Stimulated activated CD4-positive, alpha-beta T cell treated with anti-CD3 and anti-CD28 coated beads, Interleukin-4, amount 100 ng/mL, for 48 hours (primary cell): ENCODE results near the gene CSNK2A1.
"Not testable (repeated sequence)": the region's sequence is repeated elsewhere in the genome, so short reads cannot be mapped to it uniquely, and the experiment has no call there.

Experiments
- DNase-seq, 2 donors: peaks; one replicate each; pipeline ENCODE4 v3.0.0-alpha.2; 2020; ENCODE audit warnings: low read depth in 2 of 2

CSNK2A1 gene

DNA sequence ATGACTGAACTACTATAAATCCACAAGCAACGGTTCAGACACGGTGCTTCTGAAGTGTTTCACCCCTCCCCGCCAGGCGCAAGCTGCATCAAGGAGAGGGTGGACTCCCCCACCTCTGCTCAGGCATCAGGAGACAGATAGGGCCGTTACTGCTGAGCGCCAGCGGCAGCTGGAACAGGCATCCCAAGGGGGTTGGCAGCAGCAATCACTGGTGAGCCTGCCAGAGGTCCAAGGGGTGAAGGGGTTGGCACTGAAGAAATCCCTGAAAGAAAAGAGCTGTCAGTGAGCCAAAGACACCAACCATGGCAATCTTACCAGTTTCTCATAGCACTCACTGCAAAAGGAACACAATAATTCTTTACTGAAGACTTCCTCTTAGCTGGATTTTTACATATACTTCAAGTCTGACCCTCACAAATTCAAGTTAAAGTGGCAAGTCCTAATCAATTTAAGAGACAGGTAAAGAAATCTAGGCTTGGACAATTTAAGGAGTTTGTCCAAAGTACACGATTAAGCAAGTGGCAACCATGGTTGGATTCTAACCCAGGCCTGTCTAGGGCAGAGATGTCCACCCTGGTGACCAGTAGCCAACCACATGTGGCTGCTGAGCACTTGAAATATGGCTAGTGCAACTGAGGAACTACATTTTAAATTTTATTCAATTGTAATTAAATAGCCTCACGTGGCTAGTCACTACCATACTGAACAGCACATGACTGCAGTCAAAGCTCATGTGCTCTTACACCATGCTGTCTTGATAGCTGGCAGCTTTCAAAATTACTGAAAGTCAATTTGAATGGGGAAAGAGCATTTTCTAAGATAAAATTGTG, 59.6 kb downstream of the CSNK2A1 start:
- DNase-seq, result no peak

DNA sequence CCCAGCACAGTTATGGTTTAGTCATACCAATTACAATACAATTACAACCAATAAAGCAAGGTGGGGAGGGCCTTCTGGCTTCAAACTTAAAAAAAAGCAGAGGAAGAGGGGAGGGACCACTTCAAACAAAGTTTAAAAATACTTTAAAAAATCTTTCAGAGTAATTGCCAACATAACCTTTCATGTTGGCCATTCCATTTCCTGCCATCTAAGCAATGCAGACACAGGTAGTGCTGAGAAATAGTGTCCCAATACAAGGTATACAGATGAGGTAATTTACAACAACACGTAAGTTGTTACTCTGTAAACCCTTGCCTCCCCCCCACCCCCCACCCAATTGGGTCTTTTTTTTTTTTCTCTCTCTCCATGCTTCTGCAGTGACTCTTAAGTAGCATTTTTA, 62.4 kb downstream of the CSNK2A1 start:
- DNase-seq, result no peak

DNA sequence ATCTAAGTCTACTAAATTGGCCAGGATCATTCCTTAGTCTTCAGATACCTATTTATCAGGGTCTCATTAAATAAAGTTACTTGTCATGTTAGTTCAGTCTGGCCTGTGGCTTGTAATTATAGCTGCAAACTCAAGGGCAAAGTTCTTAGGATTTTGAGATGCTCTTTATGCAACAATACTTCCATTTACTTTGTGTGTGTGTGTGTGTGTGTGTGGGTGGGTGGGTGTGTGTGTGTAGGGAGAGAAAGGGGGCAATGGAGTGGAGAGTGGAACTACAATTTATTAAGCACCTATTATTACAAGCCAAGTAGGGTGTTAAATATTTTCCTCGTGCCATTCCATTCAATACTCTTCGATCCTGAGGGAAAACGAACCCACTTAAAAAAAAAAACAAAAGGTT, 63.5 kb downstream of the CSNK2A1 start:
- DNase-seq, result no peak

- no peak for DNase-seq
Measured at GRCh38 chr20:479487-479886, 64.1 kb downstream of the CSNK2A1 start.

- DNase-seq, result no peak
Measured at GRCh38 chr20:478949-479429, 64.6 kb downstream of the CSNK2A1 start.

DNA sequence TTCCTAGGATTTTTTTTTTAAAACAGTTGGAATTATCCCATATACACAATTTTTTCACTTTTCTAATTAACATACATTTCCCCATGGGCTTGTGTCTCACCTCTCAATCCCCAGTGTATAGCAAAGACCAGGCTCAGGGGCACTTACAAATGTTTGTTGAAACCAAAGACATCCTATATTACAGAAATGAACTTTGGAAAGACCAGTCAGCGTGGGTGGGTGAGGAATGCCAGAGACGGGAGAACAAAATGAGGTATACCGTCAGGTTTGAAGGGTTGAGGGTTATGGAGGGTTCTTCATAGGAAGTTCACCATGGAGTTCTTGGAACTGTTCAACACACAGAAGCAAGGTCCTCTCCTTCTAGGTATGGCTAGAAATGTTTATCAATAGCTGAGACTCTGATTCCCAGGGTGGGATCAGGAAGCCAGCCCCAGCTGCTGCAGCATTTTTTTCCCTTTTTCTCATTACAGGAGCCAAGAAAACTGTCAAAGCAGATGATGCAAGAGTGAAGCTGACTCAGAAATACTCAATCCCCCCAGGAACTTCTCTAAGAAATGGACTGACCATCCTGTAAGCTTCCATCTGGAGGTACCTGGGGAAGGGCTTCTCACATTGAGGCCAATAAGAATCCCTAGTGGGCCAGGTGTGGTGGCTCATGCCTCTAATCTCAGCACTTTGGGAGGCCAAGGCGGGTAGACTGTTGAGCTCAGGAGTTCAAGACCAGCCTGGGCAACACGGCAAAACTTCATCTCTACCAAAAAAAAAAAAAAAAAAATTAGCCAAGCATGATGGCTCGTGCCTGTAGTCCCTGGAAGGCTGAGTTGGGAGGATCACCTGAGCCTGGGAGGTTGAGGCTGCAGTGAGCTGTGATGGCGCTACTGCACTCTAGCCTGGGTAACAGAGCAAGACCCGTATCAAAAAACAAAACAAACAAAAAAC, 65.3 kb downstream of the CSNK2A1 start:
- no peak for DNase-seq

- DNase-seq, result not testable (repeated sequence)
Measured at GRCh38 chr20:476561-477249, 66.9 kb downstream of the CSNK2A1 start.

- DNase-seq, result no peak
Measured at GRCh38 chr20:475463-476357, 67.9 kb downstream of the CSNK2A1 start.

- DNase-seq, result no peak
Measured at GRCh38 chr20:474581-474980, 69.0 kb downstream of the CSNK2A1 start.

DNA sequence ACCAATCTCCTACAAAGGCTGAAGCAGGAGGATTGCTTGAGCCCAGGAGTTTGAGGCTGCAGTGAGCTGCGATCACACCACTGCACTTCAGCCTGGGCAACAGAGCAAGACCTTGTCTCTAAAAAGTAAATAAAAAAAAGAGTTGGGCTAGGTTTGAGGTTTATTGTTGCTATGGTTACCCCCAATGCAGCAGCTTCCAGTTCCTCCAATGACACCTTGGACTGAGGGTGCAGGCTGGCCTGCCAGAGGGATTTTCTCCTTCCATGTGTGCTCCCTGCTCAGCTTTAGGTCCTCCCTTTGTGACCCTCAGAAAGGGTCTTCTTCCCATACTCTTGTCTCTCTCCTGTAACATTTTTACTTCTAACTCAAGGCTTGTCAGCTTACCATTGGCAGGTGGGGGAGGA, 70.7 kb downstream of the CSNK2A1 start:
- no peak for DNase-seq

GRCh38 chr20:472137-472846, 71.3 kb downstream of the CSNK2A1 start:
- DNase-seq, result no peak

DNA sequence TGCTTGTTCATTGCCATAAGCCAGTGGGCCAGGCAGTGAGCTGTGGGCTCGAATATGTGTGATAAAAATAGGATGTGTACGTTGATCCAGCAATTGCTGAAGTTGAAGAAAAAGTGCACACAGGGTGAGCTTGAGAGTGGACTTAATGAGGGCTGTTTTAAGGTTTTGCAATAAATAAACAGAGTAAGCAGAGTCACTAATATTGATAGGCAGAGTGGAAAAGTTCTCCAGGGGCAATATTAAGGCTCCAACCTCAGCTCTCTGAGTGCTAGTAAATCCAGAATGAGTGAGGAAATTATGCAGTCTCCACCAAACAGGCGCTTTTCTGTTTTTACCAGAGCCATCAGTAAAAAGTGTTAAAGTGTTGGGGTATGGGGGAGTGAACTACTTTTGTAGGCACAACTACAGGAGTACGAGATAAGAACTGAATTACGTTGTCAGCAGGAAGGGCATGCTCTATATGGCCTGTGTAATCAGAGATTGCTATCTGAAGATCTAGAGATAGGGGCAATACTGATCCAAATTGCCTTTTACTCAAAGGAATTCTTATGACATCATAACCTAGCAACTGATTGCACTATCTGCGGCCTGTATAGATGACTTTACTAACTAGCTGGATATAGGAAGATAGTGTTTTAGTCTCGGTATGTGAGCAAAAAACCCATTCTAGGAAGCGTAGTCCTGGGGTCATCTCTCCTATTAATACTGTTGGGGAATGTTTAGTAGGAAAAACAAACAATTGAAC, 73.7 kb downstream of the CSNK2A1 start:
- no peak for DNase-seq

- no peak for DNase-seq
Measured at GRCh38 chr20:467755-468154, 75.8 kb downstream of the CSNK2A1 start.

DNA sequence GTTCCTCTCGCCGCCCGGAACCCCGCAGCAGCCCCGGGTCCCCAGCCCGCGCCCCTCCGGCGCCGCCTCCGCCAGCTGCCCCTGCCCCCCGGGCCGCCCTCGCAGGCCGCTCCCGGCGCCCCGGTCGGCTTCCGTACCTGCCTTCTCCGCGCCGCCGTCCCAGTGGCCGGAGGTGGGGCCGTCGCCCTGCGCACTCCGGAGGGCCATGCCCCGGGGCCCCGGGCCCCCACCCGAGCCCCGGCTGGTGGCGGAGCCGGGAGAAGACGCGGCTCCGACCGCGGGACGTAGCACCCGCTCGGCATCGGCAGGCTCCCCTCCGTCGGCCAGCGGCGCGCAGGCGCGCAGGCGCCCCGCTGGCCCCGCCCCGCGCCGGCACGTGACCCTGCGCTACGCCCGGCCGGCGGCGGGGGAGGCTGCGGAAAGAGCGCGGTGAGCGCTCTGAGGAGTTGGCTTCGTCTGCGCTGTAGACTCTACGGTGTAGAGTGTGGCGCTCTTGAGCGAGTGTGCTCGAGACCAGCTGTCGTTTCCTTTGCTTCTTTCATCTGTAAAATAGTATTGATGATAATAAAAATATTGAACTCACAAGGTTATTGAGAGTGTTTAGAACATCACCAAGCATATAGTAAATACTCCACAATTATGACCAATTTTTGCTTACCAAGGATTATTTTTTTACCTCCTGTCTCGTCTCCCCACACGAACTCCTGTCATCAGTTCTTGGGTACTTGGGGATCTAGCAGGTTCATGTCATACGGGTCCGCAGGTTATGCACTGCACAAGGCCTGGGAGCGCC, 81.2 kb downstream of the CSNK2A1 start, which contains the start of gene TBC1D20:
TBC1D20 (minus strand) TSS at position 335 of the 793 bp plus-strand sequence; CDS start at position 207, 128 bp downstream.
- DNase-seq, result peak; percentile 71 to 86

- peak; percentile 39 to 46 for DNase-seq
Measured at GRCh38 chr20:461254-462198, 82.1 kb downstream of the CSNK2A1 start.

DNA sequence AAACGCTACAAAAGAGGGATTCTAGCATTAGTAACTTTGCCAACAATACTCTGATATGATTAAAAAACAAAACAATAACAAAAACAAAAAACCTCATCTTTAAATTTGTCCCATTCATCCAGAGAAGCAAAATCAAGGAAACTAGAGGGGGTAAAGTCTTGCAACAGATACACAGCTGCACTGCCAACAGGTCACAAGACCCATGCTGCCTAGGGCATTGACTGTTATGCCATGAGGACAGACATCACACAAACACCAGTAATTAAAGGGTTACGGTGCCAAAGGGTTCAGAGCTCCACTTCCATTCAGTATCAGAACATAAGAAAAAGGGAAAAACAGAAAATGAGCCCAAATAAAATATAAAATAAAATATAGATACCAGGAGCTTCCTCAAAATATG, 82.9 kb downstream of the CSNK2A1 start:
- DNase-seq, result no peak

DNA sequence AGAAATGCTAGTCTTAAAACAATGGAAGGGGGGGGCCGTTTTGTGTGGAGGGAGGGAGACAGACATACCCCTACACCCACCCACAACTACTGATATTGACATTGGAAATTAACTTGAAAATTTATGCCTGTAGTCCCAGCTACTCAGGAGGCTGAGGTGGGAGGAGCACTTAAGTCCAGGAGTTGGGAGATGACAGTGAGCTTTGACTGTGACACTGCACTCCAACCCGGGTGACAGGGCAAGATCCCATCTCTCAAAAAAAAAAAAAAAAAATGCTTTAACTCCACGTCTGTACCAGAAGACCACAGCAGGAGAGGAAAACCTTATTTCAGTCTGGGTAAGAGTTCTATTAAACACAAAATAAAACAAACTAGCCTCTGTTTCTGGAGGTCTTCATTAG, 83.4 kb downstream of the CSNK2A1 start:
- no peak for DNase-seq
